Lower leg skin (tissue), 3 donors: ENCODE data around the gene TPH2.

ENCODE experiments used
- POLR2A ChIP-seq, 2 donors: fragments of 450-650 bp; IDR thresholded peaks; one replicate each; pipeline ENCODE4 v1.6.1; 2016 to 2017; ENCODE audit warnings: antibody characterized with exemption in 2 of 2, mild to moderate bottlenecking in 1 of 2, moderate library complexity in 1 of 2
- TF ChIP-seq, protein P1 (sequence below), 3 donors: fragments of 450-650 bp; IDR thresholded peaks; one replicate each; pipeline ENCODE4 v1.5.1; 2016; ENCODE audit warnings: antibody characterized with exemption in 3 of 3, mild to moderate bottlenecking in 3 of 3, moderate library complexity in 2 of 3

DNA sequence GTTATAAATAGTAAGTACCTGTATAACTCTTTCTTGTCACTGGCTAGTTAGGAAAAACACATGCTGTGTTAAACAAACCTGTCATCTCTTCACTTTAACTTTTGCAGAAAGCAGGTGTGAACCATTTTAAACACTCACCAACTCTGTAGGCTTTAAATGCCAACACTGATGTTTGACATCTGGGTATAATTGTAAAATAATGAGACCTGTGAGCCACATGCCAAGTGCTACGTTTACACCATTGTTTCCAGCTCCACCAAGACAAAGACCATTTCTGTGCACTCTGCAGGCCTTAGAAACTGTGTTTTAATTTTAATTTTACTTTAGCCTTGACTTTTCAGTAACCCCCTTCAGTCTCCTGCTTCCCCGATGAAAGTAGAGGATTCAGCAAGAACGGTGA lies 11.0 kb downstream of the TPH2 start:
- TF ChIP-seq, protein P1, sequence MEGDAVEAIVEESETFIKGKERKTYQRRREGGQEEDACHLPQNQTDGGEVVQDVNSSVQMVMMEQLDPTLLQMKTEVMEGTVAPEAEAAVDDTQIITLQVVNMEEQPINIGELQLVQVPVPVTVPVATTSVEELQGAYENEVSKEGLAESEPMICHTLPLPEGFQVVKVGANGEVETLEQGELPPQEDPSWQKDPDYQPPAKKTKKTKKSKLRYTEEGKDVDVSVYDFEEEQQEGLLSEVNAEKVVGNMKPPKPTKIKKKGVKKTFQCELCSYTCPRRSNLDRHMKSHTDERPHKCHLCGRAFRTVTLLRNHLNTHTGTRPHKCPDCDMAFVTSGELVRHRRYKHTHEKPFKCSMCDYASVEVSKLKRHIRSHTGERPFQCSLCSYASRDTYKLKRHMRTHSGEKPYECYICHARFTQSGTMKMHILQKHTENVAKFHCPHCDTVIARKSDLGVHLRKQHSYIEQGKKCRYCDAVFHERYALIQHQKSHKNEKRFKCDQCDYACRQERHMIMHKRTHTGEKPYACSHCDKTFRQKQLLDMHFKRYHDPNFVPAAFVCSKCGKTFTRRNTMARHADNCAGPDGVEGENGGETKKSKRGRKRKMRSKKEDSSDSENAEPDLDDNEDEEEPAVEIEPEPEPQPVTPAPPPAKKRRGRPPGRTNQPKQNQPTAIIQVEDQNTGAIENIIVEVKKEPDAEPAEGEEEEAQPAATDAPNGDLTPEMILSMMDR (IDR thresholded peaks at IDR 0.05), result no peak
- TF ChIP-seq POLR2A (IDR thresholded peaks at IDR 0.05), result no peak
